Measurements from ENCODE around the gene SLC25A31.

SLC25A31 gene

GRCh38 chr4:127730142-127730913 is at the start of gene SLC25A31:
TSS of gene SLC25A31 (plus strand) at chr4:127730400. CDS start at chr4:127730546, 146 bp downstream.
- DNase-seq = no peak

- DNase-seq = no peak
These were observed 44.9 kb upstream of the SLC25A31 start for GRCh38 chr4:127685292-127685691.

DNA sequence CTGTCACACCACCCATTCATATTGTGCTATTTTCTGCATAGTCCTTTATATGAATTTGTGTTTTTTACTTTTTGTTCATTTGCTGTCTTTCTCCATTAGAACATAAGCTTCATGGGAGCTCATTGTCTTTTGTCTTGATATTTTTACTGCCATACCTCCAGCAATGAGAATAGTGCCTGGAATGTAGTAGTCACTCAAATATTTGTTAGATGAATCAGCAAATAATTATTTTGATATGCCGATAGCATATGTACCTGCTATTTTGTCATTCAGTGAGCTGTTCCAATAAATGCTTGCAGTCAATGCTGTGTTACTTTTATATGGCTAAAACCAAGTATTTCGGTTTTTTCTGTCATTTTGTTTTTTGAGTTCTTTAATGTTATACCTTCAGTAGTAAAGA is 43.5 kb upstream of the SLC25A31 start:
- no peak for DNase-seq

DNA sequence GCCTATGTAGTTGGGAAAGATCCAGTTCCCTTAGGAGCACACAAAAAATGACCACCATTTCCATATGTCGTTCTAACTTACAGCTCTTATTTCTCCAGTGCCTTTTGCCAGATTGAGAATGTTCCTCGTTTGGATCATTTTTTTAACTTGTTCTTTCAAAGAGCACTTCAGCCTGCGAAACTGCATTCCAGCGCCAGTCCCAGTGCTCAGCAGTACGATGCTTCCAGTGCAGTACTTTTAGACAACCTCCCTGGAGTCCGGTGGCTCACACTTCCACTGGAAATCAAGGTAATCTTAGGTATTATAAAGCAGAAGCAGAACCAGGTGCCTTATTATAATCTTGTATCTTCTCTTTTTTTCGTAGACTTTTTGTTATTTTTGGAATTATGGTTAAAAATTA is 42.6 kb upstream of the SLC25A31 start:
- no peak for DNase-seq

DNA sequence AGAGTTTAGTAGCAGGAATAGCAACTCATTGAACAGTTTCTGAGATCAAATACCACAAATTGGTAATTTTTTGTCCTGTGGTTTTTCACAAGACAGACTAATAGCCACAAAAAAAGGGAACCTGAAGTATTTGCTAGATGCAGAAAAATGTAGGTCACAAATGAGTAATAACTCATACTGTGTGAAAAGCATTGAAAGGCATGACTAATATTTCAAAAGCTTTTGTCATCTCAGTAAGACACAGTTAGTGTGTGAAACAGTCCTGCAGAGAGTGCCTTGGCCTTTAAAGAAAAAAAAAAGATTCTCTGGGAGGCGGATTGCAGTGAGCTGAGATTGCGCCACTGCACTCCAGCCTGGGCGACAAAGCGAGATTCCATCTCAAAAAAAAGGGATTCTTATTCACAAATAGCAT is 31.4 kb upstream of the SLC25A31 start:
- DNase-seq = no peak

GRCh38 chr4:127708985-127709384 is 21.2 kb upstream of the SLC25A31 start:
- DNase-seq = peak in 1 of 3 experiments; percentile 8

DNA sequence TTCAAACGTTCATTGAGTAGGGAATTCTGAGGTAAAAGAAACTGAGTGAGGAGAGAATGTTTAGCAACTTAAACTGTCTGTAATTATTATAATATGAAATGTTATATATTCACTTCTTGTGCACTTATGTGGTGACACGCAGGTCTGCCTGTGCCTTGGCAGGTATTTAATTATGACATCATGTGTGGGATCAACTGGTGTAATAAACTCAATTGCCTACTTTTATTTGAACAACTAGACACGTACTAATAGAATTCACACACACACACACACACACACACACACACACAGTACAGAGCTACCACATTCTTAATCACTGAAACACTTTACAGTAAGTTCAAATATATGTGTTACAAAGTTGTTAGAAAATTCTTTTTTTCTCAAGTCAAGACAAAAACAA is 20.7 kb upstream of the SLC25A31 start:
- DNase-seq = no peak

DNA sequence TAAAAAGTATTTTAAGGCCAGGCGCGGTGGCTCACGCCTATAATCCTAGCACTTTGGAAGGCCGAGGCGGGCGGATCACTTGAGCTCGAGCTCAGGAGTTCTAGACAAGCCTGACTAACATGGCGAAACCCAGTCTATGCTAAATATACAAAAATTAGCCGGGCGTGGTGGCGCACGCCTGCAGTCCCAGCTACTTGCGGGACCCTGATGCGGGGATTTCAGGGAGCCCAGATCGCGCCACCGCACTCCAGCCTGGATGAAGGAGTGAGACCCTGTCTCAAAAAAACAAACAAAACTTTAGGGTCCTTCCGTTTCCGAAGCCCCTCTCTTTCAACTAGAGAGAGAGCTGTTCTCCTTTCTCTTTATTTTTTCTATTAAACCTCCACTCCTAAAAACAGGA is 1.2 kb downstream of the SLC25A31 start:
- no peak for DNase-seq

GRCh38 chr4:127732623-127733328 is 2.6 kb downstream of the SLC25A31 start:
- DNase-seq = peak; percentile 3 to 74 (median 28)

DNA sequence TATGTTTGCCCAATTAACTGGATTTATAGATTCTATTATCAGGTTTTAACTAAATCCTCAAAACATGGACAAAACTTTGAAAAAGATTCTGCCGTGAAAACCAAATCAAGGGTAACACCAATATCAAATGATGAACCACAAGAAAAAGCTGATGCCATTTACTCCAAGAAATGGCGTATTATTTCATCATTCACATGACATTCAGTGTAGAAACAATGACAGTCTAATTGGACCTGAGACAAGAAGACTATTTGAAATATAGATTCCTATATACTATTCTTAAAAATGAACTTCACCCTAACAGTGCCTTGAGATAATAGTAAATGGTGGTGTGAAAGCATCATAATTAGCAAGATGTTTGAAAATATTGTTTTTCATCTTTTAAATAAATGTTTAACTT is 4.8 kb downstream of the SLC25A31 start:
- DNase-seq = no peak

GRCh38 chr4:127737295-127737694 is 7.1 kb downstream of the SLC25A31 start:
- DNase-seq = no peak

DNA sequence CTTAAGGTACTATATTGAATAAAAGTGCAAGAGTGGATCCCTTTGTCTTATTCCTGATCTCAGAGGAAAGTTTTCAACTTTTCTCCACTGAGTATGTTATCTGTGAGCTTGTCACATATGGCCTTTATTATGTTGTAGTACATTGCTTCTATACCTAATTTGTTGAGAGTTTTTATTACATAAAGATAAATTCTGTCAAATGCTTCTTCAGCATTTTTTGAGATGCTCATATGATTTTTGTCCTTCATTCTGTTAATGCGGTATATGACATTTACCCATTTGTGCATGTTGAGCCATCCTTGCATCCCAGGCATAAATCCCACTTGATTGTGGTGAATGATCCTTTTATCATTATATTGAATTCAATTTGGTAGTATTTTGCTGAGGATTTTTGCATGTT is 11.0 kb downstream of the SLC25A31 start:
- DNase-seq = no peak

DNA sequence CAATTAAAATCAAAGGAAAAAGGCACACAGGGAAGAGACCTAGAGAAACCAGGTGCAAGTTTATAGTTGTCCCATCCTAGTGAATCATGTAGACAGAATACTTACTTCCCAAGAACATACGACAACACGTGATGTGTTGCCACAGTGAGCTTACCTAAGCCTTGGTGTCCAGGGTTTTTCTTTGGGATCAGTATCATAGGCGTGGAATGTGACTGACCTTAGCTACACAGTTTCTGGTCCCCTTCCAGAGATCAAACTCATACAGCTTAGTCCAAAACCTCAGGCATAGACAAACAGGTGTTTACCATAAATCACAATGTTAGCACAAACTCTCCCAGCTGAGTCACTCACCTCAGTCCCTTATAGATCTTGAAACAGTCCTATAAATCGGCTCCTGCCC is 17.7 kb downstream of the SLC25A31 start:
- DNase-seq = no peak

DNA sequence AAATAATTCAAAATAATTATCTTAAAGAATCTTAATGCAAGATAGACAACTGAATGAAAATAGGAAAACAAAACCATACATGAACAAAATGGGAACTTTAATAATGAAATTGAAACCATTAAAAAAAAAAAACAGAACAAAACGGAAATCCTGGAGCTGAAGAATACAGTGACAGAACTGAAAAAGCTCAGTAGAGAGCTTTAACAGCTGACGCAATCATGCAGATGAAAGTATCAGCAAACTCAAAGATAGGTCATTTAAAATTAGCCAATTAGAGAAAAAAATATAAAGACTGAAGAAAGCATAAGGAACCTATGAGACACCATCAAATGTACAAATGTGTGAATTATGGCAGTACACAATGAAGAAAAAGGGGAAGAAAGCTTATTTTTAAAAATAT is 18.8 kb downstream of the SLC25A31 start:
- DNase-seq = no peak

DNA sequence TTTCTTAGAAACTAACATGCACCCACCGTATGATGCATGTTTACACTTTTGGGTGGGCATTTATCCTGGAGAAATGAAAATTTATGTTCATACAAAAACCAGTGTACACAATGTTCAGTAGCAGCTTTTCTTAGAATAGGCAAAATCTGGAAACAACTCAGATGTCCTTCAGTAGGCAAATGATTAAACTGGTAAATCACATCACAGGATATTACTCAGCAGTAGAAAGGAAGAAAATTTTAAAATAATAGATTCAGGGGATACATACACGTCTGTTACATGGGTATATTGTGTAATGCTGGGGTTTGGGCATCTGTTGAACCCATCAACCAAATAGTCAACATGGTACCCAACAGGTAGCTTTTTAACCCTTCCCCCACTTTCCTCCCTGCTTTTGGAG is 26.7 kb downstream of the SLC25A31 start:
- no peak for DNase-seq

DNA sequence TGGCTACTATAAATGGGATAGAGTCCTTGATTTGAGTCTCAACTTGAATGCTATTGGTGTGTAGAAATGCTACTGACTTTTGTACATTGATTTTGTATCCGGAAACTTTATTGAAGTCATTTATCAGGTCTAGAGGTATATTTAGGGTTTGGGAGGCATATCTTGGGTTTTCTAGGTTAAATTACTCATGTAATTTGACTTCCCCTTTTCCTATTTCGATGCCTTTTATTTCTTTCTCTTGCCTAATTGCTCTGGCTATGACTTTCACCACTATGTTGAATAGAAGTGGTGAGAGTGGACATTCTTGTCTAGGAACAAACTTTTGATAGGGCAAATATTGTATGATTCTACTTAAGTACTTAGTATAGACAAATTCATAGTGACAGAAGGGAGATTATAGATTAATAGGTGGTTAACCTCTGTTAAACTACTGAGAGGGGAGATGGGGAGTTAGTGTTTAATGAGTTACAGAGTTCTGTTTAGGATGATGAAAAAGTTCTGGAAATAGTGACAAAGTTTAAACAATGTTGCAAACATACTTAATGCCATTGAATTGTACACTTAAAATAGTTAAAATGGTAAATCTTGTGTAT is 29.1 kb downstream of the SLC25A31 start:
- no peak for DNase-seq

GRCh38 chr4:127759893-127760292 is 29.7 kb downstream of the SLC25A31 start:
- DNase-seq = no peak

DNA sequence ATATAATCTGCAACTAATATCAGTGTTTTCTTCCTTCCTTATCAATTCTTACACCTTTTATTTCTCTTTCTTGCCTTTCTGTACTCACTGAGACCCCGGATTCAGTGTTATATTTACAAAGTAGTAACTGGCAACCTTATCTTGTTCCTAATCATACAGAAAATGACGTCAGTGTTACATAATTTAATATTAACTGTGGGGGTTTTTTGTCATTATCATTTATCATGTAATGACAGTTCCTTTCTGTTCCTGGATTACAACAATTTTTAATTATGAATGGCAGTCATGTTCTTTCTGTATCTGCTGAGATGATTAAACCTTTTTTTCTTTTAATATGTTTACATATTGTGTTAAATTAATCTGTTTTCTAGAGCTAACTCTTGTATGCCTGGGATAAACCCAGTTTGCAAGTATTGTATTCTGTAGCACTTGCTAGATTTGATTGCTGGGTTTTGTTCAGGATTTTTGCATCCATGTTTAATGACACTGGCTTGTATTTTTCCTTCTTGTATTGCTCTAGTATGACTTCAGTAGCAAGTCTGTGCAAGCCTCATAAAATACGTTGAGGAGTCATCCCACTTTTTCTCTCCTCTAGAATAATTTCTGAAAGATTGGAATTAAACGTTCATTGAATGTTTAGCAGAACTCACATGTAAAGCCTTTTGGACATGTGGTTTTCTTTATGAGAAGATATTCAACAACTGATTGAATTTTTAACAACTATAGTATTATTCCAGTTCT is 41.5 kb downstream of the SLC25A31 start:
- peak in 1 of 3 experiments; percentile 33 for DNase-seq

DNA sequence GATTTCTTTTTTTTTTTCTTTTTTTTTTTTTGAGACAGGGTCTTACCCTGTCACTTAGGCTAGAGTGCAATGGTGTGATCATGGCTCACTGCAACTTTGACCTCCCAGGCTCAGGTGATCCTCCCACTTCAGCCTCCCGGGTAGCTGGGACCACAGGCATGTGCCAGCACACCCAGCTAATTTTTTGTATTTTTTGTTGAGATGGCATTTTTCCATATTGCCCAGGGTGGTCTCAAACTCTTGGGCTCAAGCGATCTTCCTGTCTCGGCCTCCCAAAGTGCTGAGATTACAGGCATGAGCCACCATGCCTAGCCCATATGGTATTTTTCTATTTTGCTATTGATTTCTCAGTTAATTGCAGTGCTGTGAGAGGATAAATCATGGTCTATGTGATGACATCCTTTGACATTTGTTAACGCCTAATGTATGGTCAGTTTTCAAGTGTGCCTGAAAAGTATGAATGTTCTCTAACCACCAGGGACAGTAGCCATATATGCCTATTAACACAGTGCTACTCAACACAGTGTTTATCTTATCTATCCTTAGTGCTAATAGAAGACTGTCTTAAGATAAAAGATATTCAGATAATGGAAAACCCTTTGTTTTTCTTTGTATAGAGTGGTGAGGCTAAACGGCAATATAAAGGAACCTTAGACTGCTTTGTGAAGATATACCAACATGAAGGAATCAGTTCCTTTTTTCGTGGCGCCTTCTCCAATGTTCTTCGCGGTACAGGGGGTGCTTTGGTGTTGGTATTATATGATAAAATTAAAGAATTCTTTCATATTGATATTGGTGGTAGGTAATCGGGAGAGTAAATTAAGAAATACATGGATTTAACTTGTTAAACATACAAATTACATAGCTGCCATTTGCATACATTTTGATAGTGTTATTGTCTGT is 42.8 kb downstream of the SLC25A31 start:
- DNase-seq = peak in 1 of 3 experiments; percentile 11

- DNase-seq = no peak
These were observed 45.6 kb downstream of the SLC25A31 start for GRCh38 chr4:127775843-127776242.

DNA sequence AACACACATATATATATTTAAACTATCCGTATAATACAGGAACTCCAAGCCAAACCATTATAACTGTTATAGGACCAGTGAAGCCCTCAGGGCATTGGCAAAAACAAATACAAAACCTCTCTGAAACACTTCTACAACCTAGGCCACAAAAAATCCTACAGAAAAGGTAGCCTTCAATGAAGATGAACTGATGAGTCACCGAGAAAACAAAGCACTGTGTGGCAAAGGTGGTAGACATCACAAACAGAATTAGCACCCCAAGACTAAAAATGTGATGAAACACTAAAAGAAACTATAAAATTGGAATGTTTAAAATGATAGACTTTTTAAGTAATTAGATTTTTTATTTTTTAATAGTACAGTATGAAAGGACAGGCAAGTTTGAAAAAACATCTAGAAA is 46.4 kb downstream of the SLC25A31 start:
- peak in 2 of 3 experiments; percentile 7 to 44 for DNase-seq

DNA sequence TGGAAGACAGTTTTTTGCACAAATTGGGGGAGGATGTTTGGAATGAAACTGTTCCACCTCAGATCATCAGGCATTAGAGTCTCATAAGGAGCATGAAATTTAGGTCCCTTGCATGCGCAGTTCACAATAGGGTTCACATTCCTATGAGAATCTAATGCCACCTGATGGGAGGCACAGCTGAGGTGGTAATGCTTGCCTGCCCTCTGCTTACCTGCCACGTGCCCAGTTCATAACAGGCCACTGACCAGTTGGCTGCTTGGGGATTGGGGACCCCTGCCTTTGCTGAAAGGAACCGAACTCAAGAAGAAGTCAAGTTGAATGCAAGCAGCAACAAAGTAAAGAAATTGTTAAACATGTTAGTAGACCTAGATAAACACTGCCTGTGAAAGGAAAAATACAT is 47.3 kb downstream of the SLC25A31 start:
- DNase-seq = no peak
